ENCODE data around the gene ENC1.

- TF ChIP-seq FOXM1 (IDR thresholded peaks at IDR 0.05; ENCODE audit: low read depth) (no peak), CTCF (IDR thresholded peaks at IDR 0.05) (no peak), IRF3 (IDR thresholded peaks at IDR 0.05; ENCODE audit: low read depth, low read length) (no peak), EZH2phosphoT487 (IDR thresholded peaks at IDR 0.05; ENCODE audit: borderline replicate concordance, low read depth) (no peak), TCF12 (IDR thresholded peaks at IDR 0.05) (no peak), CHD2 (IDR thresholded peaks at IDR 0.05; ENCODE audit: low read length, partially characterized antibody) (no peak), RFX5 (IDR thresholded peaks at IDR 0.05; ENCODE audit: low read length) (no peak)
Measured at GRCh38 chr5:74647096-74647495, 6.6 kb upstream of the ENC1 start.
